Measurements from ENCODE around the gene THYN1. TPM values are rescaled to one million over a fixed set of nuclear protein-coding genes. Genes with fewer than 3 reads are reported as not detected.

THYN1 gene
- polyA plus RNA-seq, 3 donors: 36.4 to 65.7 (median 57.6) TPM

- H3K9me3 Mint-ChIP-seq: no peaks in the 10 kb centered on the region
Observed at GRCh38 chr11:134244593-134244992, 8.6 kb downstream of the THYN1 start.

GRCh38 chr11:134243913-134244312 is 9.2 kb downstream of the THYN1 start:
- Mint-ChIP-seq H3K27ac (no peak overlapping the region), H3K27me3 (ENCODE audit: low read depth in 3 of 3) (no peaks in the 10 kb centered on the region), H3K36me3 (peaks cover 87 to 99% of the 10 kb centered on the region in 2 donors), H3K9me3 (no peaks in the 10 kb centered on the region), H3K4me3 (no peak overlapping the region), H3K4me1 (no peaks in the 10 kb centered on the region)
- H3K36me3 ChIP-seq (replicated peaks in 1 of 2; ENCODE audit: control insufficient read depth in 1 of 2, insufficient read depth in 2 of 2, low read length in 2 of 2): peaks cover 96 to 100% of the 10 kb centered on the region in 2 donors
- no peak for TF ChIP-seq CTCF (IDR thresholded peaks at IDR 0.05)
- no peak overlapping the region for H3K4me3 ChIP-seq (replicated peaks in 1 of 3; ENCODE audit: low read depth in 2 of 3, low read length in 3 of 3)
- no peak overlapping the region for H2AFZ ChIP-seq (ENCODE audit: insufficient read depth, low read depth, low read length, poor library complexity, severe bottlenecking)
- H3K4me1 ChIP-seq (ENCODE audit: control insufficient read depth in 1 of 2, insufficient read depth in 2 of 2, low read length in 2 of 2): no peaks in the 10 kb centered on the region
- intact Hi-C loops (cut with micrococcal nuclease): no loop called here
- H3K79me2 ChIP-seq (ENCODE audit: insufficient read depth, low read length): no peaks in the 10 kb centered on the region
- H4K20me1 ChIP-seq (ENCODE audit: insufficient read depth, low read length): no peaks in the 10 kb centered on the region
- 94% methylated on average over 3 of the region's 4 CpGs for WGBS (ENCODE audit: insufficient coverage)
- H3K9me3 ChIP-seq (replicated peaks in 1 of 2; ENCODE audit: control insufficient read depth in 1 of 2, insufficient read depth in 1 of 2, low read length in 2 of 2): no peaks in the 10 kb centered on the region
- no peak overlapping the region for H3K27ac ChIP-seq (ENCODE audit: low read depth in 1 of 2, low read length in 2 of 2)
- no peak overlapping the region for H3K9ac ChIP-seq (ENCODE audit: insufficient read depth, low read length, poor library complexity, severe bottlenecking)
- H3K27me3 ChIP-seq (ENCODE audit: control insufficient read depth in 2 of 2, insufficient read depth in 2 of 2, low read length in 2 of 2): no peaks in the 10 kb centered on the region
- H3K4me2 ChIP-seq (replicated peaks; ENCODE audit: extremely low read depth, low read length, poor library complexity, severe bottlenecking): no peak overlapping the region
- no peak for DNase-seq

More at GRCh38 chr11:134244593-134244992, 8.6 kb downstream of the THYN1 start:
- 88% methylated on average over 7 of the region's 7 CpGs for WGBS (ENCODE audit: insufficient coverage)
- Mint-ChIP-seq H3K27ac (no peak overlapping the region), H3K4me1 (no peaks in the 10 kb centered on the region), H3K4me3 (no peak overlapping the region), H3K27me3 (ENCODE audit: low read depth in 3 of 3) (no peaks in the 10 kb centered on the region), H3K36me3 (peaks cover 86 to 99% of the 10 kb centered on the region in 2 donors)
- no peaks in the 10 kb centered on the region for H3K4me1 ChIP-seq (ENCODE audit: control insufficient read depth in 1 of 2, insufficient read depth in 2 of 2, low read length in 2 of 2)
- DNase-seq: no peak
- intact Hi-C loops (cut with micrococcal nuclease): no loop called here
- no peaks in the 10 kb centered on the region for H3K9me3 ChIP-seq (replicated peaks in 1 of 2; ENCODE audit: control insufficient read depth in 1 of 2, insufficient read depth in 1 of 2, low read length in 2 of 2)
- no peak overlapping the region for H3K4me2 ChIP-seq (replicated peaks; ENCODE audit: extremely low read depth, low read length, poor library complexity, severe bottlenecking)
- H3K36me3 ChIP-seq (replicated peaks in 1 of 2; ENCODE audit: control insufficient read depth in 1 of 2, insufficient read depth in 2 of 2, low read length in 2 of 2): peaks cover 93 to 100% of the 10 kb centered on the region in 2 donors
- H3K27me3 ChIP-seq (ENCODE audit: control insufficient read depth in 2 of 2, insufficient read depth in 2 of 2, low read length in 2 of 2): no peaks in the 10 kb centered on the region
- no peak overlapping the region for H2AFZ ChIP-seq (ENCODE audit: insufficient read depth, low read depth, low read length, poor library complexity, severe bottlenecking)
- H4K20me1 ChIP-seq (ENCODE audit: insufficient read depth, low read length): no peaks in the 10 kb centered on the region
- H3K27ac ChIP-seq (ENCODE audit: low read depth in 1 of 2, low read length in 2 of 2): no peak overlapping the region
- no peaks in the 10 kb centered on the region for H3K79me2 ChIP-seq (ENCODE audit: insufficient read depth, low read length)
- no peak overlapping the region for H3K9ac ChIP-seq (ENCODE audit: insufficient read depth, low read length, poor library complexity, severe bottlenecking)
- no peak overlapping the region for H3K4me3 ChIP-seq (replicated peaks in 1 of 3; ENCODE audit: low read depth in 2 of 3, low read length in 3 of 3)
- peak; percentile 25 for TF ChIP-seq CTCF (IDR thresholded peaks at IDR 0.05)
